Skeletal muscle satellite cell (primary cell): ENCODE data around the gene TMEM132C.

Experiments used
- H3K27me3 ChIP-seq: 2 replicates; pipeline ENCODE4 v1.7.0; 2013; ENCODE audit warnings: low read length; ENCODE audit not compliant: control insufficient read depth, insufficient read depth
- H3K36me3 ChIP-seq: 2 replicates; pipeline ENCODE4 v1.7.0; 2013; ENCODE audit warnings: mild to moderate bottlenecking, control low read depth, low read length; ENCODE audit not compliant: insufficient read depth
- H3K4me1 ChIP-seq: 2 replicates; pipeline ENCODE4 v1.7.0; 2013; ENCODE audit warnings: low read length; ENCODE audit not compliant: control insufficient read depth, insufficient read depth
- H3K4me2 ChIP-seq: 2 replicates; pipeline ENCODE4 v1.7.0; 2013; ENCODE audit warnings: mild to moderate bottlenecking, low read length
- H3K4me3 ChIP-seq: 2 replicates; pipeline ENCODE4 v1.7.0; 2013; ENCODE audit warnings: low read length
- H3K9ac ChIP-seq: 2 replicates; pipeline ENCODE4 v1.7.0; 2013; ENCODE audit warnings: mild to moderate bottlenecking, low read depth, low read length, moderate library complexity
- H3K9me3 ChIP-seq: replicated peaks from 2 replicates; pipeline ENCODE4 v1.7.0; 2013; ENCODE audit warnings: mild to moderate bottlenecking, control low read depth, low read length

The TMEM132C gene

GRCh38 chr12:128571906-128572810, 305.2 kb downstream of the TMEM132C start:
- Histone ChIP-seq H3K9ac (no peak overlapping the region), H3K9me3 (peaks cover 19% of the 10 kb centered on the region), H3K27me3 (no peaks in the 10 kb centered on the region), H3K36me3 (no peaks in the 10 kb centered on the region), H3K4me3 (no peak overlapping the region), H3K4me2 (no peak overlapping the region), H3K4me1 (no peaks in the 10 kb centered on the region)

DNA sequence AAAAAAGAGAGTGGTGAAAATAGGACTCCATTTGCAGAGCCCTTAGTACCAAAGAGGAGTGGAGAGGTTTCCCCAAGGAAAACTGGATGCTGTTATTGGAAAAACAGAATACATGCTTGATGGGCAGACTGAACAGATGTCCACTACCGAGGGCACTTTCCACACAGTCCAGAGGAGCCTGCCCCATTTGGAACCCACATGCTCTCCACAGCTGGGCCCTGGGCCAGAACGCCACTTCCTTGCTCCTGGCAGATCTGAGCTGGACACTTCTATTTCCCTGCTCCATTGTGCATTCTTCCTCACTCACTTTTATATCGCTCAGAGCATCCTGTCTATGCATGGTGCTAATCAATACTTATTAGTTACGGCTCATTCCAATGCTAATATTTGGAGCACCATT, 306.9 kb downstream of the TMEM132C start:
- H3K4me2 ChIP-seq, result no peak overlapping the region
- H3K9ac ChIP-seq, result no peak overlapping the region
- H3K36me3 ChIP-seq, result no peaks in the 10 kb centered on the region
- H3K9me3 ChIP-seq, result peaks cover 22% of the 10 kb centered on the region
- H3K27me3 ChIP-seq, result no peaks in the 10 kb centered on the region
- H3K4me1 ChIP-seq, result no peaks in the 10 kb centered on the region
- no peak overlapping the region for H3K4me3 ChIP-seq

GRCh38 chr12:128578045-128578444, 311.1 kb downstream of the TMEM132C start:
- Histone ChIP-seq H3K27me3 (no peaks in the 10 kb centered on the region), H3K36me3 (no peaks in the 10 kb centered on the region), H3K4me3 (no peak overlapping the region), H3K4me1 (no peaks in the 10 kb centered on the region), H3K9ac (no peak overlapping the region), H3K9me3 (peaks cover 14% of the 10 kb centered on the region), H3K4me2 (no peak overlapping the region)

- no peaks in the 10 kb centered on the region for H3K4me1 ChIP-seq
- no peak overlapping the region for H3K9ac ChIP-seq
- no peaks in the 10 kb centered on the region for H3K36me3 ChIP-seq
- peaks cover 22% of the 10 kb centered on the region for H3K9me3 ChIP-seq
- H3K4me2 ChIP-seq, result no peak overlapping the region
- H3K4me3 ChIP-seq, result no peak overlapping the region
- H3K27me3 ChIP-seq, result no peaks in the 10 kb centered on the region
Measured at GRCh38 chr12:128581321-128581761, 314.4 kb downstream of the TMEM132C start.

- no peak overlapping the region for H3K4me2 ChIP-seq
- no peaks in the 10 kb centered on the region for H3K36me3 ChIP-seq
- no peak overlapping the region for H3K9ac ChIP-seq
- peaks cover 23% of the 10 kb centered on the region for H3K9me3 ChIP-seq
- no peaks in the 10 kb centered on the region for H3K4me1 ChIP-seq
- H3K27me3 ChIP-seq, result no peaks in the 10 kb centered on the region
- no peak overlapping the region for H3K4me3 ChIP-seq
Measured at GRCh38 chr12:128583453-128583852, 316.5 kb downstream of the TMEM132C start.

GRCh38 chr12:128586451-128587029, 319.6 kb downstream of the TMEM132C start:
- no peak overlapping the region for H3K4me2 ChIP-seq
- no peaks in the 10 kb centered on the region for H3K27me3 ChIP-seq
- no peaks in the 10 kb centered on the region for H3K36me3 ChIP-seq
- H3K9me3 ChIP-seq, result peaks cover 19% of the 10 kb centered on the region
- no peaks in the 10 kb centered on the region for H3K4me1 ChIP-seq
- no peak overlapping the region for H3K4me3 ChIP-seq
- H3K9ac ChIP-seq, result no peak overlapping the region

DNA sequence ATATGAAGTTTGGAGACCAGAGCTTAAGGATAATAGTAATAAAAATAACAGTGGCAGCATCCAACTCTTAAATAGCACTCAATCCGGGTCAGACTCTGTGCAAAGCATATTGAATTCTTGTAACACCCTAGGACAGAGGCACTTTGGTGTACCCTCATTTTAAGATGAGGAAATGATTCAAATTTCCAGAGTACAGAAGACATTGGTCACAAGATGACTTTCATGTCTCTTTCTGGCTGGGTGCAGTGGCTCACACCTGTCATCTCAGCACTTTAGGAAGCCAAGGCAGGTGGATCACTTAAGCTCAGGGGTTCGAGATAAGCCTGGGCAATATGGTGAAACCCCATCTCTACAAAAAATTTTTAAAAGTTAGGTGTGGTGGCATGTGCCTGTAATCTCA, 320.9 kb downstream of the TMEM132C start:
- Histone ChIP-seq H3K4me3 (no peak overlapping the region), H3K9me3 (peaks cover 19% of the 10 kb centered on the region)

DNA sequence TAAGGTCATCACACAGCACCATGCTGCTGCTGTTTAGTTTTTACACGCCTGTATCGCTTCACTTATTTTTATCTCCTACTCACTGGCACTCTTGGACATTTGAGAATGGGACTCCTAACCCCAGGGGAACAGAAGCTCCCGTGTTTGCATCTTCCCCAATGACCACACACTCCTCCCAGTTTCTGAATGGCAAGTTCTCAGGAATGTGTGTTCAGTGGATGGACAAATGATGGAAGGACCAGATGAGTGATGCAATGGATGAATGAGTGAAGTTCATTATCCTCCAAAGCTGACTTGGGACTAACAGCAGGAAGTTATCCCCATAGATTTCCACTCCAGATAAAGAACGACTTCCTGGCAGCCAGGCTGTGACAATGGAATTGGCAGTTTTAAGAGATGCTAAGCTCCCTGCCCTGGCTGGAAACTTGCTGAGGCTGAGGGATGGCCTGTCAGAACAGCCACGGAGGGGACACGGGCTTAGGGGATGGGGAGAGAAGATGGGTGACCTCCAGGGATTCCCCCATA, 325.3 kb downstream of the TMEM132C start:
- Histone ChIP-seq H3K9ac (no peak overlapping the region), H3K4me1 (no peaks in the 10 kb centered on the region), H3K4me2 (no peak overlapping the region), H3K36me3 (no peaks in the 10 kb centered on the region), H3K27me3 (no peaks in the 10 kb centered on the region), H3K9me3 (peaks cover 6% of the 10 kb centered on the region), H3K4me3 (no peak overlapping the region)

More for the DNA sequence above, 320.9 kb downstream of the TMEM132C start:
- Histone ChIP-seq H3K27me3 (no peaks in the 10 kb centered on the region), H3K4me2 (no peak overlapping the region), H3K4me1 (no peaks in the 10 kb centered on the region), H3K9ac (no peak overlapping the region), H3K36me3 (no peaks in the 10 kb centered on the region)

- no peak overlapping the region for H3K9ac ChIP-seq
- no peak overlapping the region for H3K4me3 ChIP-seq
- H3K4me2 ChIP-seq, result no peak overlapping the region
- H3K9me3 ChIP-seq, result peaks cover 6% of the 10 kb centered on the region
- no peaks in the 10 kb centered on the region for H3K4me1 ChIP-seq
- no peaks in the 10 kb centered on the region for H3K27me3 ChIP-seq
- H3K36me3 ChIP-seq, result no peaks in the 10 kb centered on the region
Measured at GRCh38 chr12:128594521-128594920, 327.6 kb downstream of the TMEM132C start.

- no peak overlapping the region for H3K9ac ChIP-seq
- H3K36me3 ChIP-seq, result no peaks in the 10 kb centered on the region
- no peak overlapping the region for H3K4me2 ChIP-seq
- H3K4me3 ChIP-seq, result no peak overlapping the region
- peaks cover 6% of the 10 kb centered on the region for H3K9me3 ChIP-seq
- H3K4me1 ChIP-seq, result no peaks in the 10 kb centered on the region
- H3K27me3 ChIP-seq, result no peaks in the 10 kb centered on the region
Measured at GRCh38 chr12:128595609-128596008, 328.6 kb downstream of the TMEM132C start.

DNA sequence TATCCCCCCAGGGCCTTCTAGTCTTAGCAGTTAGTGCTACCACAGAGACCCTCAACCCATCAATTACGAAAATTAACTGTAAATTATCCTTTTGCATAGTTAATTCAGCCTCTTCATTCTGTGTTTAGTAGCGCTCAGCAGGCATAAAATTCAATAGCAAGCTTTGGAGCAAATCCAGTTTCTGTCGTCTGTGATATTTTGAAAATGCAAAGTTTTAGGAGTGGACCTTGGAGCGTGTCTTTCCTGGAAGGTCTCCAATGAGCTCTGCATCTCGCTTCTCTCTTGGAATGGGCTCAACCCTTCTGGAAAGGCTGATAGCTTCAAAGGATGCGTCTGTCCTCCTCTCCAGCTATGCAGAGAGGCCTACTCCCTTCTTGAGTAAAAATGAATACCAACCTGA, 333.9 kb downstream of the TMEM132C start:
- no peaks in the 10 kb centered on the region for H3K36me3 ChIP-seq
- H3K4me3 ChIP-seq, result no peak overlapping the region
- H3K9me3 ChIP-seq, result peaks cover 13% of the 10 kb centered on the region
- no peaks in the 10 kb centered on the region for H3K27me3 ChIP-seq
- H3K4me1 ChIP-seq, result no peaks in the 10 kb centered on the region
- no peak overlapping the region for H3K4me2 ChIP-seq
- no peak overlapping the region for H3K9ac ChIP-seq
